Testis (tissue), 3 donors: ENCODE measurements around the gene ABL1. TPM values are rescaled to one million over a fixed set of nuclear protein-coding genes. Genes with fewer than 3 reads are reported as not detected.

Source experiments
- DNase-seq: peaks from one replicate; pipeline ENCODE4 v3.0.0-alpha.2; 2019
- H3K27ac ChIP-seq, 2 donors: fragments of 200-600 bp; sonication (generic); one replicate each; pipeline ENCODE4 v1.5.1; 2019
- H3K27me3 ChIP-seq: fragments of 200-600 bp; sonication (generic); one replicate; pipeline ENCODE4 v1.5.1; 2019
- H3K36me3 ChIP-seq: fragments of 200-600 bp; sonication (generic); one replicate; pipeline ENCODE4 v1.5.1; 2017; ENCODE audit warnings: low read depth; ENCODE audit errors: missing control alignments
- H3K4me1 ChIP-seq: fragments of 200-600 bp; sonication (generic); one replicate; pipeline ENCODE4 v1.5.1; 2019
- H3K4me3 ChIP-seq, 2 donors: fragments of 200-600 bp; sonication (generic); one replicate each; pipeline ENCODE4 v1.5.1; 2017 to 2019
- H3K9me3 ChIP-seq: fragments of 200-600 bp; sonication (generic); one replicate; pipeline ENCODE4 v1.5.1; 2017
- CTCF ChIP-seq, 3 experiments: fragments of 450-650 bp in 2 of 3; fragments of 200-600 bp in 1 of 3; sonication (generic) in 1 of 3; IDR thresholded peaks; one replicate each; pipeline ENCODE4 v1.5.1; 2016 to 2019; ENCODE audit warnings: antibody characterized with exemption in 3 of 3, mild to moderate bottlenecking in 2 of 3, moderate library complexity in 1 of 3
- POLR2A ChIP-seq: fragments of 450-650 bp; IDR thresholded peaks from one replicate; pipeline ENCODE4 v1.6.1; 2017; ENCODE audit warnings: antibody characterized with exemption, mild to moderate bottlenecking, moderate library complexity
- WGBS, 2 donors: methylation state at CpG; one replicate each; pipeline ENCODE4 v1.1.5; 2018; 5-methylcytosine and 5-hydroxymethylcytosine counted together
- intact Hi-C: fragments of 100-400 bp; cut with DNase I; formaldehyde crosslinking; loops from one replicate; pipeline ENCODE4 v1.15.1; 2023; ENCODE audit warnings: low total_unique reads
- polyA plus RNA-seq: library from polyadenylated mRNA; stranded (reverse); fragments of 350-450 nt; fragmentation: Illumina TruSeq; extraction: RNeasy Lipid Tissue Mini Kit (QIAGEN cat#74804); gene quantifications from one replicate; pipeline ENCODE4 v1.2.3, GENCODE V29; 2014; ENCODE audit warnings: low read depth, low replicate concordance; ENCODE audit not compliant: insufficient read depth
- total RNA-seq, 2 donors: library from RNA; depleted of rRNA; stranded (reverse); fragments of >200 nt; gene quantifications; one replicate each; pipeline ENCODE4 v1.2.3, GENCODE V29; 2016

The ABL1 gene
- total and polyA plus RNA-seq, 3 donors from 2014 or later = 51.0 to 65.9 (median 57.2) TPM

- no peaks in the 10 kb centered on the region for H3K27me3 ChIP-seq
- intact Hi-C loops = no loop called here
- no peak for TF ChIP-seq POLR2A
- no peak for TF ChIP-seq CTCF (IDR thresholded peaks at IDR 0.05)
- peaks cover 2% of the 10 kb centered on the region for H3K36me3 ChIP-seq
- 87 to 95% methylated on average over 6 of the region's 6 CpGs for WGBS, 2 donors
- H3K4me3 ChIP-seq = no peak overlapping the region
- no peak for DNase-seq
- no peaks in the 10 kb centered on the region for H3K9me3 ChIP-seq
- peaks cover 13% of the 10 kb centered on the region for H3K4me1 ChIP-seq
- no peak overlapping the region for H3K27ac ChIP-seq
Observed at GRCh38 chr9:130878295-130878694, 43.2 kb downstream of the ABL1 start.

- 91 to 94% methylated on average over 9 of the region's 9 CpGs for WGBS, 2 donors
- no peak for TF ChIP-seq POLR2A
- TF ChIP-seq CTCF (IDR thresholded peaks at IDR 0.05) = no peak
- no peaks in the 10 kb centered on the region for H3K27me3 ChIP-seq
- no peak overlapping the region for H3K4me3 ChIP-seq
- intact Hi-C loops = no loop called here
- H3K36me3 ChIP-seq = peaks cover 2% of the 10 kb centered on the region
- no peaks in the 10 kb centered on the region for H3K4me1 ChIP-seq
- no peaks in the 10 kb centered on the region for H3K9me3 ChIP-seq
- DNase-seq = no peak
- no peak overlapping the region for H3K27ac ChIP-seq
Observed at GRCh38 chr9:130879863-130880411, 44.9 kb downstream of the ABL1 start.

- no peaks in the 10 kb centered on the region for H3K9me3 ChIP-seq
- WGBS, 2 donors = 92 to 95% methylated on average over 7 to 15 of the region's 16 CpGs
- DNase-seq = no peak
- no peak overlapping the region for H3K27ac ChIP-seq
- intact Hi-C loops = no loop called here
- H3K27me3 ChIP-seq = no peaks in the 10 kb centered on the region
- peaks cover under 1% of the 10 kb centered on the region for H3K4me1 ChIP-seq
- peaks cover 2% of the 10 kb centered on the region for H3K36me3 ChIP-seq
- H3K4me3 ChIP-seq = no peak overlapping the region
- TF ChIP-seq CTCF (IDR thresholded peaks at IDR 0.05) (no peak), POLR2A (no peak)
Observed at GRCh38 chr9:130880599-130881220, 45.7 kb downstream of the ABL1 start.

- WGBS, 2 donors = 79 to 85% methylated on average over 6 of the region's 6 CpGs
Observed at GRCh38 chr9:130881516-130881915, 46.5 kb downstream of the ABL1 start.

More at GRCh38 chr9:130881516-130881915, 46.5 kb downstream of the ABL1 start:
- intact Hi-C loops = no loop called here
- Histone ChIP-seq H3K27me3 (no peaks in the 10 kb centered on the region), H3K4me3 (no peak overlapping the region), H3K36me3 (no peaks in the 10 kb centered on the region), H3K4me1 (peaks cover 5% of the 10 kb centered on the region), H3K27ac (no peak overlapping the region), H3K9me3 (no peaks in the 10 kb centered on the region)
- no peak for DNase-seq
- no peak for TF ChIP-seq POLR2A
- TF ChIP-seq CTCF (IDR thresholded peaks at IDR 0.05) = no peak
